Astrocyte of the cerebellum (primary cell): ENCODE measurements around the gene RAP2C.

ENCODE experiments used
- DNase-seq: peaks from one replicate; pipeline ENCODE4 v3.0.0-alpha.2; 2011; ENCODE audit warnings: low read depth
- H3K4me3 ChIP-seq: 2 replicates; pipeline ENCODE4 v1.5.1; 2011; ENCODE audit warnings: mild to moderate bottlenecking, low read depth, low read length, moderate library complexity
- CTCF ChIP-seq: IDR thresholded peaks from 2 replicates; pipeline ENCODE4 v1.5.1; 2012; ENCODE audit warnings: low read length, low read depth, moderate library complexity, mild to moderate bottlenecking; ENCODE audit errors: missing control alignments
- in situ Hi-C: cut with HindIII; loops from 2 replicates; pipeline ENCODE4 v1.10.0; 2017; ENCODE audit warnings: low sequenced_read_pairs

Gene RAP2C

DNA sequence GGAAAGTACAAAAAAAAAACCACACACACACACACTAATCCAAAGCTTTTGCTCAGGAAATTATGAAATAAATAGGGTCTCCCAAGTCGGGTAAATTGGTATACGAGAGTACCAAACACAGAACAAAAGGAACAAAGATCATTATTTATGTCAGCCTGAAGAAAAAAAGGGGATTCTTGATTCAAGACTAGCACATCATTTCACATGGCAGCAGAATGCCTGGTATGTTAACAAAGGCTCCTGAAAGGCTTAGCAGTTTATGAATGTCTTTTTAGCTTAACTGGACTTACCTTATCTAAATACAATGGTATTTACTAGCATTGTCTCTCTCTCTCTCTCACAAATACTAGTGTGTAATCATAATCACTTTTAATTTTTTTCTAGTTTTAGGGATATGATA lies 11.3 kb downstream of the RAP2C start:
- H3K4me3 ChIP-seq: no peak overlapping the region
- DNase-seq: no peak
- in situ Hi-C loops: no loop called here
- TF ChIP-seq CTCF: no peak

- TF ChIP-seq CTCF: no peak
- no peak for DNase-seq
- no peak overlapping the region for H3K4me3 ChIP-seq
- in situ Hi-C loops: no loop called here
These were observed 13.0 kb downstream of the RAP2C start for GRCh38 chrX:132206259-132206658.

GRCh38 chrX:132204629-132205028 lies 14.6 kb downstream of the RAP2C start:
- H3K4me3 ChIP-seq: no peak overlapping the region
- in situ Hi-C loops: no loop called here
- no peak for DNase-seq
- TF ChIP-seq CTCF: no peak

GRCh38 chrX:132200976-132201375 lies 18.3 kb downstream of the RAP2C start:
- DNase-seq: no peak
- no peak for TF ChIP-seq CTCF
- no peak overlapping the region for H3K4me3 ChIP-seq
- in situ Hi-C loops: no loop called here

DNA sequence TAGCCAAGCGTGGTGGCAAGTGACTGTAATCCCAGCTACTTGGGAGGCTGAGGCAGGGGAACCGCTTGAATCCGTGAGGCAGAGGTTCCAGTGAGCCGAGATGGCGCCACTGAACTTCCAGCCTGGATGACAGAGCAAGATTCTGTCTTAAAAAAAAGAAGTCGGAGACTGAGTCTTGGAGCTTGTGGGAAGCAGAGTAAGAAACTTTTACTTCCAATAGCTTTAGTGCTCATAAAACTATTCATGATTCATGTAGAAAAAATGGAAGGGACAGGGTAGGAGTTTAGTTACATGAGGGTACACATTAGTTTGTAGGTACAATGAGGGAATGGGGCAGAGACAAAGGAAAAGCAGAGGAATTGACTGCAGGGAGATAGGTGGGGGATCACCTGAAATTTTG lies 19.3 kb downstream of the RAP2C start:
- no peak for TF ChIP-seq CTCF
- no peak for DNase-seq
- no peak overlapping the region for H3K4me3 ChIP-seq
- in situ Hi-C loops: no loop called here

DNA sequence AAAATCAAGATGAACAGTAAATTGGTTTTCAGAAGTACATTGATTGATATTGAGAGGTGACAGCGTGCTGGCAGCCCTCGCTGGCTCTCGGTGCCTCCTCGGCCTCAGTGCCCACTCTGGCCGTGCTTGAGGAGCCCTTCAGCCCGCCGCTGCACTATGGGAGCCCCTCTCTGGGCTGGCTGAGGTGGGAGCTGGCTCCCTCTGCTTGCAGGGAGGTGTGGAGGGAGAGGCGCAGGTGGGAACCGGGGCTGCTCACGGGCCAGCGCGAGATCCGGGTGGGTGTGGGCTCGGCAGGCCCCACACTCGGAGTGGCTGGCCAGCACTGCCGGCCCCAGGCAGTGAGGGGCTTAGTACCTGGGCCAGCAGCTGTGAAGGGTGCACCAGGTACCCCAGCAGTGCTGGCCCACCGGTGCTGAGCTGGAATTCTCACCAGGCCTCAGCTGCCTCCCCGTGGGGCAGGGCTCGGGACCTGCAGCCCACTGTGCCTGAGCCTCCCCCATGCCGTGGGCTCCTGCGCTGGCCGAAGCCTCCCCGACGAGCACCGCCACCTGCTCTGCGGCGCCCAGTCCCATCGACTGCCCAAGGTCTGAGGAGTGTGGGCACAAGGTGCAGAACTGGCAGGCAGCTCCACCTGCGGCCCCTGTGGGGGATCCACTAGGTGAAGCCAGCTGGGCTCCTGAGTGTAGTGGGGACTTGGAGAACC lies 25.2 kb downstream of the RAP2C start:
- no peak for DNase-seq
- in situ Hi-C loops: no loop called here
- TF ChIP-seq CTCF: no peak
- H3K4me3 ChIP-seq: no peak overlapping the region
